Mesenchymal stem cell (in vitro differentiated cells and primary cell): ENCODE results near the gene MLLT11.

Experiments
- DNase-seq: peaks from one replicate; pipeline ENCODE4 v3.0.0-alpha.2; 2013
- H2AFZ ChIP-seq: one replicate; pipeline ENCODE4 v1.6.1; 2013; ENCODE audit warnings: low read depth, mild to moderate bottlenecking, control low read depth, inconsistent platforms, low read length, moderate library complexity
- H2AK5ac ChIP-seq: 2 replicates; pipeline ENCODE4 v1.6.1; 2013; ENCODE audit warnings: low read length, moderate library complexity, mild to moderate bottlenecking, inconsistent platforms; ENCODE audit not compliant: severe bottlenecking
- H2BK120ac ChIP-seq: one replicate; pipeline ENCODE4 v1.6.1; 2013; ENCODE audit warnings: low read depth, mild to moderate bottlenecking, inconsistent platforms, low read length, moderate library complexity
- H2BK12ac ChIP-seq, 2 experiments: one replicate each; pipeline ENCODE4 v1.6.1; 2013; ENCODE audit warnings: inconsistent platforms in 2 of 2, low read length in 2 of 2, mild to moderate bottlenecking in 2 of 2, moderate library complexity in 2 of 2, control low read depth in 1 of 2
- H2BK15ac ChIP-seq: one replicate; pipeline ENCODE4 v1.6.1; 2013; ENCODE audit warnings: mild to moderate bottlenecking, low read depth, inconsistent platforms; ENCODE audit not compliant: poor library complexity, severe bottlenecking
- H2BK5ac ChIP-seq: 2 replicates; pipeline ENCODE4 v1.6.1; 2013; ENCODE audit warnings: low read depth, mild to moderate bottlenecking, low read length, control low read depth, inconsistent platforms; ENCODE audit not compliant: poor library complexity, severe bottlenecking
- H3K14ac ChIP-seq, 2 experiments: one replicate each; pipeline ENCODE4 v1.6.1; 2013; ENCODE audit warnings: inconsistent platforms in 2 of 2, low read length in 2 of 2, control low read depth in 1 of 2, mild to moderate bottlenecking in 1 of 2, moderate library complexity in 1 of 2
- H3K18ac ChIP-seq, 2 experiments: one replicate each; pipeline ENCODE4 v1.6.1; 2013; ENCODE audit warnings: inconsistent platforms in 2 of 2, low read length in 2 of 2, control low read depth in 1 of 2, low read depth in 1 of 2, mild to moderate bottlenecking in 1 of 2
- H3K23ac ChIP-seq, 2 experiments: one replicate each; pipeline ENCODE4 v1.6.1; 2013; ENCODE audit warnings: inconsistent platforms in 2 of 2, low read length in 2 of 2, mild to moderate bottlenecking in 2 of 2, moderate library complexity in 2 of 2, control low read depth in 1 of 2
- H3K27ac ChIP-seq: 2 replicates; pipeline ENCODE4 v1.5.1; 2013; ENCODE audit warnings: mild to moderate bottlenecking, moderate library complexity, low read length, control low read depth, inconsistent platforms; ENCODE audit not compliant: poor library complexity, severe bottlenecking
- H3K27me3 ChIP-seq, 2 experiments: 2 replicates each; pipeline versions ENCODE4 v1.6.1 to v1.7.0; 2013; ENCODE audit warnings: low read length in 2 of 2, mild to moderate bottlenecking in 2 of 2, moderate library complexity in 2 of 2, control low read depth in 1 of 2, inconsistent platforms in 1 of 2; ENCODE audit not compliant: control insufficient read depth in 1 of 2, insufficient read depth in 1 of 2
- H3K36me3 ChIP-seq, 2 experiments: 2 replicates each; pipeline versions ENCODE4 v1.6.1 to v1.7.0; 2013; ENCODE audit warnings: low read length in 2 of 2, control low read depth in 1 of 2, inconsistent platforms in 1 of 2, low read depth in 1 of 2, mild to moderate bottlenecking in 1 of 2; ENCODE audit not compliant: insufficient read depth in 2 of 2, control insufficient read depth in 1 of 2
- H3K4ac ChIP-seq, 2 experiments: one replicate each; pipeline ENCODE4 v1.6.1; 2013; ENCODE audit warnings: inconsistent platforms in 2 of 2, low read length in 2 of 2, mild to moderate bottlenecking in 2 of 2, moderate library complexity in 2 of 2, control low read depth in 1 of 2, low read depth in 1 of 2
- H3K4me1 ChIP-seq: 2 replicates; pipeline ENCODE4 v1.6.1; 2013; ENCODE audit warnings: low read depth, low read length, control low read depth; ENCODE audit not compliant: control insufficient read depth, insufficient read depth
- H3K4me2 ChIP-seq: 2 replicates; pipeline ENCODE4 v1.6.1; 2013; ENCODE audit warnings: low read length, mild to moderate bottlenecking, inconsistent platforms; ENCODE audit not compliant: poor library complexity, severe bottlenecking
- H3K4me3 ChIP-seq, 2 experiments: 2 replicates each; pipeline versions ENCODE4 v1.5.1 to v1.7.0; 2013; ENCODE audit warnings: low read length in 2 of 2, mild to moderate bottlenecking in 2 of 2, control low read depth in 1 of 2, low read depth in 1 of 2; ENCODE audit not compliant: insufficient read depth in 1 of 2
- H3K79me1 ChIP-seq: replicated peaks from 2 replicates; pipeline ENCODE4 v1.6.1; 2013; ENCODE audit warnings: mild to moderate bottlenecking, control low read depth, low read length, inconsistent platforms; ENCODE audit not compliant: poor library complexity, severe bottlenecking
- H3K9ac ChIP-seq: 2 replicates; pipeline ENCODE4 v1.7.0; 2013; ENCODE audit warnings: mild to moderate bottlenecking, low read length, moderate library complexity
- H3K9me3 ChIP-seq: 2 replicates; pipeline ENCODE4 v1.7.0; 2013; ENCODE audit warnings: mild to moderate bottlenecking, low read length; ENCODE audit not compliant: control insufficient read depth
- H4K8ac ChIP-seq: one replicate; pipeline ENCODE4 v1.6.1; 2013; ENCODE audit warnings: inconsistent platforms, mild to moderate bottlenecking, low read length, moderate library complexity
- H4K91ac ChIP-seq: one replicate; pipeline ENCODE4 v1.6.1; 2013; ENCODE audit warnings: mild to moderate bottlenecking, low read length, inconsistent platforms
- WGBS: methylation state at CpG from one replicate; pipeline ENCODE4 v1.1.7; 2013; ENCODE audit warnings: mixed read lengths; 5-methylcytosine and 5-hydroxymethylcytosine counted together

MLLT11 gene

GRCh38 chr1:151067185-151067584 lies 7.0 kb downstream of the MLLT11 start:
- no peak for DNase-seq
- Histone ChIP-seq H2AFZ (no peak overlapping the region), H3K9ac (no peak overlapping the region), H4K91ac (no peak overlapping the region), H3K27ac (no peak overlapping the region), H3K4me2 (no peak overlapping the region), H2BK12ac (no peak overlapping the region), H3K23ac (no peak overlapping the region), H3K4me3 (no peak overlapping the region), H3K79me1 (peaks cover 4% of the 10 kb centered on the region), H3K18ac (no peak overlapping the region), H4K8ac (no peak overlapping the region), H3K9me3 (no peaks in the 10 kb centered on the region), H3K4me1 (peaks cover 9% of the 10 kb centered on the region), H2BK15ac (no peak overlapping the region), H3K27me3 (no peaks in the 10 kb centered on the region), H3K4ac (no peak overlapping the region), H2BK120ac (no peak overlapping the region), H2AK5ac (no peak overlapping the region), H2BK5ac (no peak overlapping the region), H3K36me3 (peaks cover 11 to 35% of the 10 kb centered on the region in 2 experiments), H3K14ac (no peak overlapping the region)
- 97% methylated on average over 4 of the region's 4 CpGs for WGBS

DNA sequence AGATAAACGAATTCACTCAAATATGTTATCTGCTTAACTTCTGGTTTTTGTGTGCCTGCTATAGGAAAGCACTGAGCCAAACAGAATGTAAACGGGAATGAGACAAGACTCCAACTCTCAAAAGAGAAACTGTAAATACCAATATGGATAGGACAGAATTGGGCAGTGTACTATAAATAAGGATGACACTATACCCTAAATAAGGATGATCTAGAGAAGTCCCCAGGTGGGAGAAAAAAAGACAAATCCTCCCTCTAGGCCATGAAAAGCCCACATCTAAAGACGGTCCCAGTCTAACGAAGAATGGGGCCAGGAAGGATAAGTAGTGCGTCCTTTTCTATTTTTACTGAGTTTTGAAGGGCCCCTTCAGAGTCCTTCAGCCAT lies 8.9 kb downstream of the MLLT11 start:
- WGBS, result 100% methylated on average over 2 of the region's 5 CpGs
- no peak overlapping the region for H4K8ac ChIP-seq
- H3K4me2 ChIP-seq, result no peak overlapping the region
- H2BK120ac ChIP-seq, result no peak overlapping the region
- no peak overlapping the region for H3K4ac ChIP-seq
- H3K27me3 ChIP-seq, result no peaks in the 10 kb centered on the region
- no peak overlapping the region for H2BK12ac ChIP-seq
- no peak overlapping the region for H3K23ac ChIP-seq
- no peak overlapping the region for H3K9ac ChIP-seq
- no peak overlapping the region for H2BK5ac ChIP-seq
- no peak overlapping the region for H3K18ac ChIP-seq
- no peak overlapping the region for H2BK15ac ChIP-seq
- DNase-seq, result no peak
- no peak overlapping the region for H2AK5ac ChIP-seq
- no peak overlapping the region for H3K27ac ChIP-seq
- H3K79me1 ChIP-seq, result peaks cover 4% of the 10 kb centered on the region
- H4K91ac ChIP-seq, result no peak overlapping the region
- no peak overlapping the region for H3K14ac ChIP-seq
- H3K9me3 ChIP-seq, result no peaks in the 10 kb centered on the region
- peaks cover 15 to 33% of the 10 kb centered on the region in 2 experiments for H3K36me3 ChIP-seq
- H3K4me3 ChIP-seq, result peak overlapping the region in 1 of 2 experiments; percentile 92
- H3K4me1 ChIP-seq, result peaks cover 6% of the 10 kb centered on the region
- no peak overlapping the region for H2AFZ ChIP-seq

DNA sequence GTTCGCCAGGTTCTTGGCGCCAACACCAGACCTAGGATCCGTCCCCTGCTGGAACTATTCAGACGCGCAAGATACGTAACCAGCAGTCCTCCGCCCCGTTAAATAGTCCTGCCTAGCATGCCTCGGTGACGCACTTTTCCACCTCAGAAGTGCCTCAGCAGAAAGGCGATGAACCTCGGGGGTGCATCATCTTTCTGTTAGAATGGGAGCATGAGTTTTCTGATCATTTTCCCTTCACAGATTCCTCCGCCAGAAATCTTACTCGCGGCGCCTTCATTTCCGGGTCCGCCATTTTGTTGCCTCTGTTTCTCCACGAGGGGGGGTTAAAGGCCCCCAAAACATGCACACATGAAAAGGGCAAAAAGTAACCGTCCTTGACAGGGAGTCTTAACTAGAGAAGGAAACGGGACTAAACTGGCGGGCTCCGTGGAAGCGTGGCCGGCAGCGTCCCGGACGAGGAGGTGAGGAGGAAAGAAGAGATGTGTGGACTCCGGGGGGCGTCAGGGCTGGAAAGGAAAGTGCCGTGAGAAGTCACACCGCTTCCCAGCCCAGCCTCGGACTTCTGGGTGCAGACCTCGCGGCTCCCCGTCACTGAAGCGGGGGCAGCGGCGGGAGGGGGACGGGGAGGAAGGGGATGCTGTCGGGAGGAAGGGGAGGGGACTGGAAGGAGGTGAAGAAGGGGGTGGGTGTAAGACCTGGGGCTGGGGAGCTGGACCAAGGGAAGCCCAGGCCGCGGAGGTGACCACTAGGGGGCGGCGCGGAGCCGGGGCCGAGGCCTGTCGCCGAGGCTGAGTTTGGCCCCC lies 10.5 kb downstream of the MLLT11 start, which contains the start of gene GABPB2:
Gene GABPB2 (plus strand): TSS at position 288 of the 803 bp plus-strand sequence. CDS start 17,429 bp downstream, outside the sequence.
- Histone ChIP-seq H4K91ac (peak within 1 kb of the TSS; percentile 96), H3K18ac (peak within 1 kb of the TSS; percentile 97 to 98), H3K36me3 (peaks cover 19 to 31% of the 10 kb centered on the region in 2 experiments), H2BK5ac (peak within 1 kb of the TSS; percentile 71), H3K4me1 (peaks cover 4% of the 10 kb centered on the region), H3K27me3 (no peaks in the 10 kb centered on the region), H2AFZ (peak within 1 kb of the TSS; percentile 97), H3K9ac (peak within 1 kb of the TSS; percentile 95), H3K4me2 (peak within 1 kb of the TSS; percentile 9), H3K14ac (peak within 1 kb of the TSS; percentile 85 to 93), H2BK12ac (peak within 1 kb of the TSS in 1 of 2 experiments; percentile 15), H3K9me3 (no peaks in the 10 kb centered on the region), H3K27ac (peak within 1 kb of the TSS; percentile 91), H3K23ac (peak within 1 kb of the TSS in 1 of 2 experiments; percentile 85), H3K4me3 (peak within 1 kb of the TSS; percentile 58 to 92), H4K8ac (peak within 1 kb of the TSS; percentile 99), H2BK15ac (peak within 1 kb of the TSS; percentile 44), H2BK120ac (peak within 1 kb of the TSS; percentile 77), H3K4ac (peak within 1 kb of the TSS; percentile 80 to 93), H3K79me1 (peaks cover 4% of the 10 kb centered on the region), H2AK5ac (no peak within 1 kb of the TSS)
- WGBS, result under 1% methylated on average over 43 of the region's 50 CpGs
- peak; percentile 97 for DNase-seq

GRCh38 chr1:151072224-151072623 lies 12.0 kb downstream of the MLLT11 start:
- Histone ChIP-seq H3K36me3 (peaks cover 11 to 23% of the 10 kb centered on the region in 2 experiments), H2BK120ac (no peak overlapping the region), H3K79me1 (no peaks in the 10 kb centered on the region), H3K27me3 (no peaks in the 10 kb centered on the region), H3K4me2 (no peak overlapping the region), H2BK5ac (no peak overlapping the region), H3K9me3 (no peaks in the 10 kb centered on the region), H3K18ac (no peak overlapping the region), H4K8ac (no peak overlapping the region), H2AFZ (no peak overlapping the region), H3K23ac (no peak overlapping the region), H3K4ac (no peak overlapping the region), H3K14ac (no peak overlapping the region), H3K27ac (no peak overlapping the region), H2BK12ac (no peak overlapping the region), H3K9ac (no peak overlapping the region), H2BK15ac (no peak overlapping the region), H2AK5ac (no peak overlapping the region), H4K91ac (no peak overlapping the region), H3K4me3 (no peak overlapping the region), H3K4me1 (peaks cover 4% of the 10 kb centered on the region)
- WGBS, result 90% methylated on average over 13 of the region's 13 CpGs
- no peak for DNase-seq
